ENCODE data around the gene ANG. TPM values are rescaled to one million over a fixed set of nuclear protein-coding genes. Genes with fewer than 3 reads are reported as not detected.

ANG gene
- total and polyA plus RNA-seq, 9 of the 15 experiments (the other 6 are each of a cell fraction or from before 2014, with no cell fraction given), result 0.21 to 0.73 (median 0.34) TPM; not detected in 4

DNA sequence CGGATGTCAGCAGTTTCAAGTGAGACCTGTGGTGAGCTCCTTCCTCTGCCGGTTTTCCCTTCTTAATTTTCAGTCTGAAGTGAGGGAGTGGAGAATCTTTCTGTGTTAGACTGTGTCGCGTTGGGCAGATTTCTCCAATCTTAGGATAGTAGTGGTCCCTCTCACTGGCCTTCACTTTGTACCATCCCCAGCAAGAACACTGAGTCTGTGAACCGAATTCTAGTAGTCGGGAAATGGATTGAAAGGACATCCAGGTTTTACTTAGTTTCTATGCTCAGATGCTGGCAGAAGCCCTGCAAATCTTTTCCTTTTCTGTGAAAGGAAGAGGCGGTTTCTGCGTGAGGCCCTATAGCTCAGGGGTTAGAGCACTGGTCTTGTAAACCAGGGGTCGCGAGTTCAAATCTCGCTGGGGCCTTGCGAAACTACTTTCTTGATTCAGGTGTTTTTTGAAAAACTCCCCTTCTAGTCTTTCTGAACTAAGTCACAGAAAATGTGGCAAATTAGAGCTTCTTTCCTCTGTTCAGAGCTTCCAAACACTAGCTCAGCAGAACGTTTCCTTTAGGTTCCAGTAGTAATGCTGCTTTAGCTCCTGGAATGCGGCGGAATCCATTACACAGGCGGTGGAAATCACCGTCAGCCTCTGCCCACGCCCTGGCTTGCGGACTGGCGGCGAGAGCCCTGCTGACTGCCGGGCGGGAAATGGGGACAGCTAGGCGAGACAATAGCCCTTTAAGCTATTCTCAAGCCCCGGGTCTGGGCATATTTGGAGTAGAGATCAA lies 7.0 kb upstream of the ANG start (continued):
- TF ChIP-seq RBM14 (IDR thresholded peaks at IDR 0.05; ENCODE audit: borderline replicate concordance, insufficient read depth, low read depth, low read length), result no peak
- peak; percentile 6; the same call in 1 of the 2 replicates for TF ChIP-seq ZNF24 (IDR thresholded peaks at IDR 0.05)
- TF ChIP-seq IFI16 (CRISPR knock-in tag; IDR thresholded peaks at IDR 0.05), result no peak
- TF ChIP-seq ZNF282 (CRISPR knock-in tag; IDR thresholded peaks at IDR 0.05), result no peak
- TF ChIP-seq DACH1 (IDR thresholded peaks at IDR 0.05; ENCODE audit: partially characterized antibody), result no peak
- no peak for TF ChIP-seq STAT5A (IDR thresholded peaks at IDR 0.05; ENCODE audit: borderline replicate concordance, low read length)
- no peak for TF ChIP-seq NFE2 (IDR thresholded peaks at IDR 0.05; ENCODE audit: low read depth)
- no peak for TF ChIP-seq HNRNPK (IDR thresholded peaks at IDR 0.05; ENCODE audit: low read depth, low read length, poor library complexity, severe bottlenecking)
- TF ChIP-seq MAZ (CRISPR knock-in tag; conservative IDR thresholded peaks at IDR 0.05 in 1 of 2, IDR thresholded peaks at IDR 0.05 in 1 of 2), result no peak
- TF ChIP-seq, protein P1, sequence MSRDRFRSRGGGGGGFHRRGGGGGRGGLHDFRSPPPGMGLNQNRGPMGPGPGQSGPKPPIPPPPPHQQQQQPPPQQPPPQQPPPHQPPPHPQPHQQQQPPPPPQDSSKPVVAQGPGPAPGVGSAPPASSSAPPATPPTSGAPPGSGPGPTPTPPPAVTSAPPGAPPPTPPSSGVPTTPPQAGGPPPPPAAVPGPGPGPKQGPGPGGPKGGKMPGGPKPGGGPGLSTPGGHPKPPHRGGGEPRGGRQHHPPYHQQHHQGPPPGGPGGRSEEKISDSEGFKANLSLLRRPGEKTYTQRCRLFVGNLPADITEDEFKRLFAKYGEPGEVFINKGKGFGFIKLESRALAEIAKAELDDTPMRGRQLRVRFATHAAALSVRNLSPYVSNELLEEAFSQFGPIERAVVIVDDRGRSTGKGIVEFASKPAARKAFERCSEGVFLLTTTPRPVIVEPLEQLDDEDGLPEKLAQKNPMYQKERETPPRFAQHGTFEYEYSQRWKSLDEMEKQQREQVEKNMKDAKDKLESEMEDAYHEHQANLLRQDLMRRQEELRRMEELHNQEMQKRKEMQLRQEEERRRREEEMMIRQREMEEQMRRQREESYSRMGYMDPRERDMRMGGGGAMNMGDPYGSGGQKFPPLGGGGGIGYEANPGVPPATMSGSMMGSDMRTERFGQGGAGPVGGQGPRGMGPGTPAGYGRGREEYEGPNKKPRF (IDR thresholded peaks at IDR 0.05; ENCODE audit: low read depth, low read length), result no peak
- peak in 1 of 2 experiments; percentile 27; a peak in 1 of 4 replicates for TF ChIP-seq RCOR1 (IDR thresholded peaks at IDR 0.05; ENCODE audit: borderline replicate concordance in 1 of 2, low read depth in 2 of 2, low read length in 2 of 2)
- peak; percentile 40 for TF ChIP-seq TOE1 (IDR thresholded peaks at IDR 0.05; ENCODE audit: borderline replicate concordance)
- no peak for TF ChIP-seq TOE1 (CRISPR knock-in tag; IDR thresholded peaks at IDR 0.05; ENCODE audit: borderline replicate concordance, low read depth)
- TF ChIP-seq ZKSCAN1 (IDR thresholded peaks at IDR 0.05; ENCODE audit: low read depth, low read length), result no peak
- 0 out of 2 replicates have a peak, but pooled peaks have one; percentile 27 for TF ChIP-seq ETV1 (tag; conservative IDR thresholded peaks at IDR 0.05; ENCODE audit: low read depth)
- TF ChIP-seq TEAD2 (tag; IDR thresholded peaks at IDR 0.05), result 0 out of 2 replicates have a peak, but pooled peaks have one; percentile 66
- no peak for TF ChIP-seq PPARD (CRISPR knock-in tag; IDR thresholded peaks at IDR 0.05)
